ENCODE data around the gene RNASEH1. TPM values are rescaled to one million over a fixed set of nuclear protein-coding genes. Genes with fewer than 3 reads are reported as not detected.

The RNASEH1 gene
- total and polyA plus RNA-seq, 2 of the 8 experiments (the other 6 are each of a cell fraction or from before 2014, with no cell fraction given) = 11.7 to 42.7 TPM

DNA sequence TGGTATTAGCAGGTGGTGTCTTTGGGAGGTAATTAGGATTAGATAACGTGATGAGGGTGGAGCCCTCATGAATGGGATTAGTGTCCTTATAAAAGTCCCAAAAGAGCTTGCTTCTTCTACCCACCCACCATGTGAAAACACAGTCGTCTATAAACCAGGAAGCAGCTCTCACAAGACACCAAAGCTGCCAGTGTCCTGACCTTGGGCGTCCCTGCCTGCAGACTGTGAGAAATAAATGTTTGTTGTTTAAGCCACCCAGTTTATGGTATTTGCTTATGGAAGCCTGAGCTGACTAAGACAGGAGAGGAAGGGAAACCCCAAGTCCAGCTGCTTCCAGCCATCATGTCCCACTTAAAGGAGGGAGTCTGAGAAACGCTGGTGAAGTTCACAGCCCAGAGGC, 52.4 kb downstream of the RNASEH1 start:
- H2AFZ ChIP-seq (ENCODE audit: low read length) = no peak overlapping the region
- H3K4me3 ChIP-seq (ENCODE audit: extremely low read depth in 1 of 4, insufficient read depth in 2 of 4, low read depth in 3 of 4, low read length in 4 of 4) = no peak overlapping the region
- 55% methylated on average over 4 of the region's 4 CpGs; no CpG with 5 or more reads in 1 of the 2 experiments for WGBS, 2 experiments (ENCODE audit: extremely low coverage in 1 of 2, insufficient coverage in 1 of 2, insufficient read length in 1 of 2, insufficient replicate concordance in 2 of 2, low coverage in 1 of 2, low lambda C conversion rate in 2 of 2, missing lambda C conversion rate in 1 of 2)
- no peak overlapping the region for H3K4ac ChIP-seq (replicated peaks; ENCODE audit: insufficient read length, low read depth, low read length)
- no peaks in the 10 kb centered on the region; a peak in 1 of 4 replicates for H3K79me2 ChIP-seq (ENCODE audit: control insufficient read depth in 1 of 2, insufficient read depth in 2 of 2, low read length in 2 of 2)
- no peak overlapping the region for H2BK120ac ChIP-seq (replicated peaks; ENCODE audit: low read depth, low read length)
- DNase-seq (ENCODE audit: low read depth in 1 of 2, low spot score in 2 of 2) = no peak
- H3K56ac ChIP-seq (replicated peaks; ENCODE audit: insufficient read length, low read depth, low read length) = no peak overlapping the region
- H3K18ac ChIP-seq (ENCODE audit: extremely low read depth, low read length) = no peak overlapping the region
- no peak overlapping the region for H2BK20ac ChIP-seq (ENCODE audit: low read length)
- no peak for FAIRE-seq
- no peak overlapping the region for H2BK5ac ChIP-seq (ENCODE audit: low read depth, low read length)
- H3K27me3 ChIP-seq (replicated peaks in 1 of 4; ENCODE audit: control insufficient read depth in 3 of 4, extremely low read depth in 1 of 4, insufficient read depth in 3 of 4, low read length in 3 of 4) = no peaks in the 10 kb centered on the region
- H3K36me3 ChIP-seq (ENCODE audit: control insufficient read depth in 2 of 4, insufficient read depth in 4 of 4, low read length in 3 of 4) = no peaks in the 10 kb centered on the region; a peak in 1 of 8 replicates
- H3K9ac ChIP-seq (replicated peaks in 1 of 4; ENCODE audit: extremely low read depth in 1 of 4, low read depth in 3 of 4, low read length in 3 of 4) = no peak overlapping the region; a peak in 1 of 7 replicates
- no peak overlapping the region for H4K5ac ChIP-seq (ENCODE audit: insufficient read length, low read depth, low read length)
- H3K14ac ChIP-seq (ENCODE audit: insufficient read length) = no peak overlapping the region
- CTCF ChIA-PET (ENCODE audit: partially characterized antibody) = interaction anchor here (0.6 to 2.0 kb wide), 6 partner anchors 43 to 1767 kb away, joined by 3 to 14 read pairs (median 4); no protein-coding TSS in a partner anchor
- peaks cover 2% of the 10 kb centered on the region; the same call in 1 of the 2 replicates for H3K23me2 ChIP-seq (ENCODE audit: low read depth, low read length)
- no peak overlapping the region for H2BK15ac ChIP-seq (ENCODE audit: low read length)
- H4K8ac ChIP-seq (ENCODE audit: extremely low read depth, insufficient read depth, low read length) = no peak overlapping the region
- H3K23ac ChIP-seq (ENCODE audit: insufficient read length) = no peak overlapping the region
- no peaks in the 10 kb centered on the region for H3K4me1 ChIP-seq (replicated peaks in 1 of 4; ENCODE audit: control insufficient read depth in 3 of 4, insufficient read depth in 4 of 4, low read length in 3 of 4)
- peaks cover 0 to 2% of the 10 kb centered on the region in 2 experiments for H4K20me1 ChIP-seq (replicated peaks in 1 of 2; ENCODE audit: control insufficient read depth in 1 of 2, insufficient read depth in 2 of 2, low read length in 2 of 2)
- H3K27ac ChIP-seq (ENCODE audit: low read depth, low read length) = no peak overlapping the region
- no peak overlapping the region for H2AK5ac ChIP-seq (ENCODE audit: low read depth, low read length)
- no peak overlapping the region for H4K91ac ChIP-seq (replicated peaks; ENCODE audit: insufficient read length, low read length)
- POLR2A ChIA-PET (ENCODE audit: partially characterized antibody) = interaction anchor here (0.8 to 3.3 kb wide), 4 partner anchors 8 to 14 kb away, joined by 3 to 9 read pairs (median 5); no protein-coding TSS in a partner anchor
- no peak overlapping the region for H2BK12ac ChIP-seq (ENCODE audit: low read depth, low read length)
- H3K9me3 ChIP-seq (ENCODE audit: insufficient read depth in 2 of 2, low read depth in 1 of 2, low read length in 1 of 2) = no peaks in the 10 kb centered on the region
- H3K79me1 ChIP-seq (ENCODE audit: low read depth, low read length) = no peaks in the 10 kb centered on the region; the same call in 1 of the 2 replicates
- no peak overlapping the region for H3K4me2 ChIP-seq (ENCODE audit: insufficient read depth in 1 of 2, low read depth in 2 of 2, low read length in 2 of 2)
- TF ChIP-seq EGR1 (IDR thresholded peaks at IDR 0.05; ENCODE audit: borderline replicate concordance, low read depth, low read length) (no peak), YY1 (IDR thresholded peaks at IDR 0.05; ENCODE audit: low read depth, low read length) (no peak), CBX8 (IDR thresholded peaks at IDR 0.05; ENCODE audit: borderline replicate concordance, low read depth, low read length) (no peak), JUN (IDR thresholded peaks at IDR 0.05; ENCODE audit: low read depth, low read length) (no peak), CREB1 (IDR thresholded peaks at IDR 0.05) (no peak), POU5F1 (IDR thresholded peaks at IDR 0.05; ENCODE audit: low read depth, low read length) (no peak), TEAD4 (IDR thresholded peaks at IDR 0.05; ENCODE audit: low read depth, low read length) (no peak)
- TF ChIP-seq, protein P1, sequence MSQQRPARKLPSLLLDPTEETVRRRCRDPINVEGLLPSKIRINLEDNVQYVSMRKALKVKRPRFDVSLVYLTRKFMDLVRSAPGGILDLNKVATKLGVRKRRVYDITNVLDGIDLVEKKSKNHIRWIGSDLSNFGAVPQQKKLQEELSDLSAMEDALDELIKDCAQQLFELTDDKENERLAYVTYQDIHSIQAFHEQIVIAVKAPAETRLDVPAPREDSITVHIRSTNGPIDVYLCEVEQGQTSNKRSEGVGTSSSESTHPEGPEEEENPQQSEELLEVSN (IDR thresholded peaks at IDR 0.05) = no peak

Measured in H1 (cell line).